Parathyroid adenoma (tissue), 2 donors: ENCODE data around the gene MACROH2A1.

Source experiments
- H2AFZ ChIP-seq: fragments of 300-600 bp; sonication (generic); one replicate; pipeline ENCODE4 v1.7.0; 2017; ENCODE audit warnings: antibody characterized with exemption, mild to moderate bottlenecking
- H3K27ac ChIP-seq: fragments of 300-600 bp; sonication (generic); one replicate; pipeline ENCODE4 v1.7.0; 2017
- H3K27me3 ChIP-seq: fragments of 300-600 bp; sonication (generic); one replicate; pipeline ENCODE4 v1.7.0; 2017; ENCODE audit warnings: low read length; ENCODE audit not compliant: control insufficient read depth, insufficient read depth
- H3K36me3 ChIP-seq: fragments of 300-600 bp; sonication (generic); one replicate; pipeline ENCODE4 v1.7.0; 2017; ENCODE audit warnings: low read length; ENCODE audit not compliant: control insufficient read depth, insufficient read depth
- H3K4me1 ChIP-seq: fragments of 300-600 bp; sonication (generic); one replicate; pipeline ENCODE4 v1.7.0; 2017; ENCODE audit warnings: control low read depth
- H3K4me2 ChIP-seq: fragments of 300-600 bp; sonication (generic); one replicate; pipeline ENCODE4 v1.7.0; 2017; ENCODE audit warnings: low read length
- H3K4me3 ChIP-seq: fragments of 300-600 bp; sonication (generic); one replicate; pipeline ENCODE4 v1.7.0; 2017; ENCODE audit warnings: low read depth, low read length
- H3K79me2 ChIP-seq: fragments of 300-600 bp; sonication (generic); one replicate; pipeline ENCODE4 v1.7.0; 2017; ENCODE audit warnings: control low read depth
- H3K9ac ChIP-seq: fragments of 300-600 bp; sonication (generic); one replicate; pipeline ENCODE4 v1.7.0; 2017; ENCODE audit warnings: mild to moderate bottlenecking
- H3K9me3 ChIP-seq: fragments of 300-600 bp; sonication (generic); one replicate; pipeline ENCODE4 v1.7.0; 2017; ENCODE audit warnings: low read length; ENCODE audit not compliant: control insufficient read depth
- CTCF ChIP-seq: fragments of 300-600 bp; sonication (generic); IDR thresholded peaks from one replicate; pipeline ENCODE4 v1.7.0; 2017; ENCODE audit warnings: antibody characterized with exemption, mild to moderate bottlenecking
- donor health status: primary hyperparathyroidism.

The MACROH2A1 gene

DNA sequence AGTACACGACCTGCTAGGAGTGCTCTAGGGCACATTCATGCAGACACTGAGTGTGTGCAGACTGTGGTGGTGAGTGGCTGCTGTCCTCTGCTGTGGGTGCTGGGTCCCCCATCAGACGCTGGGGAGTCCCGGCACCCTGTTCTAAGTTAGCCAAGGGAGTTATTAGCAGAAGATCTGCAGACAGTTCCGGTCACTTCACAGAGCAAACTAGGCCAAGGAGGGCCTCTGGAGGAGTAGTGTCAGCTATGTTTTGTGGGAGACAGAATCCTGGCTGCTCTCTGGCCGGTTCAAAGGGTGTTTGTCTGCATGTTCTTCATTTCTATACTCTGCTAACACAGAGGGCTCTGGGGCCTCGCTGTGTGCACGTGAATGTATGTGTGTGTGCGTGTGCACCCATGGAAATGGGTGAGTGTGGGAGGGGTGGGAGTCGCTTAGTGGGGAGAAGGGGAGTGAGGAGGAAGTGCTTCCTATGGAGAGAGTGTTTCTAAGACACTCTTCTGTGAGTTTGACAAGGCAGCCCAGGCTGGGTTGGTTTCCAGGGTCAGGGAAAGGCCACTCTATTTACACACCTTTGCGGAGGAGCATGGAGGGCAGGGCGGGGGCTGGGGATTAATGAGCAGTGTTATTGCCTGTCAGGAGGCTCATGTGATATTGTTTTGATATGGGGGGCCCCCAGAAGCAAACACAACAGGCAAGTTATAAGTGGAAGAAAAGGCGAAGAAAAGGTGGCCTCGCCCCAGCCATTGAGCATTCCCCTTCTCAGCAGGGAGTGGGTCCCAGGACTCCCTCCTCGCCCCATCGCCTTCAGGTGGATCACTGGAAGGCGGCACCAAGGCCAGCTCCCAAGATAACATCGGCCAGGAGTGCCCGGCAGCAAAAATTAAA is 68.9 kb downstream of the MACROH2A1 start:
- no peaks in the 10 kb centered on the region for H3K4me1 ChIP-seq
- H3K9ac ChIP-seq: no peak overlapping the region
- no peak overlapping the region for H2AFZ ChIP-seq
- no peaks in the 10 kb centered on the region for H3K79me2 ChIP-seq
- no peak for TF ChIP-seq CTCF
- no peak overlapping the region for H3K27ac ChIP-seq
- no peaks in the 10 kb centered on the region for H3K27me3 ChIP-seq
- H3K9me3 ChIP-seq: no peaks in the 10 kb centered on the region
- no peak overlapping the region for H3K4me2 ChIP-seq
- H3K4me3 ChIP-seq: no peak overlapping the region
- H3K36me3 ChIP-seq: no peaks in the 10 kb centered on the region

- H3K79me2 ChIP-seq: no peaks in the 10 kb centered on the region
- no peak overlapping the region for H3K4me3 ChIP-seq
- no peak for TF ChIP-seq CTCF
- H3K4me1 ChIP-seq: no peaks in the 10 kb centered on the region
- no peaks in the 10 kb centered on the region for H3K36me3 ChIP-seq
- H3K9ac ChIP-seq: no peak overlapping the region
- H3K27me3 ChIP-seq: no peaks in the 10 kb centered on the region
- no peaks in the 10 kb centered on the region for H3K9me3 ChIP-seq
- H2AFZ ChIP-seq: no peak overlapping the region
- H3K27ac ChIP-seq: no peak overlapping the region
- no peak overlapping the region for H3K4me2 ChIP-seq
Observed at GRCh38 chr5:135329066-135329912, 69.7 kb downstream of the MACROH2A1 start.

DNA sequence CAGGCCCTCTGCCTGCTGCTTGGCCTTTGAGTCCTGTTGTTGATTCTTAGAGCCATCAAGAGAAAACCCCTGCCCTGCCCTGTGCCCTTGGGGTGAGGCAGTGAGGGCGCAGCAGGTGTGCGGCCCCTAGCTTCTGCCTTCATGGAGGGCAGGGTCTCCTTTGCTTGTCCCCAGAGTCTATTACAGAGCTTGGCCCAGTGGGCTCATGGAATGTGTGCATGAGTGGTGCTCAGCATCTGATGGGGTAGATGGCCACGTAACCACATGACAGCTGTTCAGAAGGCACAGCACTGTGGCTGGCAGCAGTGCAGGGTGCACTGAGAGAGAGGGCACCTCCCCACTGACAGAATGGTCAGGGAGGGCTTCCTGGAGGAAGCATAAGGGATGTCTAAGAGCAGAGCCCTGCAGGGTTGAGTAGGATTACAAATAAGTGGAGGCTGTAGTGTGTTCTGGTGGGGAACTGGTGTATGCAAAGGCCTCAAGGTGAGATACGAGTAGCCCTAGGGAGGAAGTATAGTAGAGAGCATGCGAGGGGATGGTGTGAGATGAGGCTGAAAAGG is 70.8 kb downstream of the MACROH2A1 start:
- no peak overlapping the region for H3K4me3 ChIP-seq
- no peak overlapping the region for H2AFZ ChIP-seq
- H3K4me1 ChIP-seq: no peaks in the 10 kb centered on the region
- no peak for TF ChIP-seq CTCF
- H3K79me2 ChIP-seq: no peaks in the 10 kb centered on the region
- H3K9me3 ChIP-seq: no peaks in the 10 kb centered on the region
- H3K9ac ChIP-seq: no peak overlapping the region
- no peaks in the 10 kb centered on the region for H3K36me3 ChIP-seq
- no peaks in the 10 kb centered on the region for H3K27me3 ChIP-seq
- no peak overlapping the region for H3K4me2 ChIP-seq
- no peak overlapping the region for H3K27ac ChIP-seq

DNA sequence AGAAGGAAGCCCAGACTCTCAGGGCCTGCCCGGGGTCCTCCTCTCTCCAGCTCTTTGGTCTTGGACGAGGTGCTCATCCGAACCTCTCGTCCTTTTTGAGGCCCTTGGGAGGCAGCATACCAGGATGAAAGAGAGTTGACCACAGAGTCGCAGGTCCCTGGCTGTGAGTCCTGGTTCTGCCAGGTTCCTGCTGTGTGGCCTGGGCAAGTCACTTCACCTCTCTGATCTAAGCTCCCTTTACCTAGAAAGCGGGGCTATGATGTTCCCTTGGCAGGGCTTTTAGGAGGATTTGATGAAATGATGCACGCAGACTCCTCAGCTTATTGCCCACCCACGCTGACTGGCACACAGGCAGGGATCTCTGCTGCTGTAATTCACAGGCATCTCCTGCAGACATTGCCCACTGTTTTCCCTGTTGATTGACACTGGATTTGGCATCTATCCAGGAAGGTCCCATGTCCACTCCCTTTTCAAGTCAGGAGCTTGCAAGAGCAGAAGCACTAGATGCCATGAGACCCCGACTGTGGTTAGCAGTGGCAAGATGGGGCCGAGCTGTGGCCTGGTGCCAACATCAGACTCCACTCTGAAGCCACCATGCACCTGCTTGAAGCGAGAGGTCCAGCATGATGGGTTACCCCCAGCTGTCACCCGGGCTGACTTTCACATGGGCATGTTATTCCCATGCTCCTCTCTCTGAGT is 71.5 kb downstream of the MACROH2A1 start:
- Histone ChIP-seq H3K79me2 (no peaks in the 10 kb centered on the region), H3K27ac (no peak overlapping the region), H3K36me3 (no peaks in the 10 kb centered on the region), H3K4me2 (no peak overlapping the region), H3K9ac (no peak overlapping the region), H3K4me3 (no peak overlapping the region), H2AFZ (no peak overlapping the region), H3K27me3 (no peaks in the 10 kb centered on the region), H3K4me1 (no peaks in the 10 kb centered on the region), H3K9me3 (no peaks in the 10 kb centered on the region)
- no peak for TF ChIP-seq CTCF
